Neural progenitor cell (in vitro differentiated cells): ENCODE data around the gene MYOG. TPM values are rescaled to one million over a fixed set of nuclear protein-coding genes. Genes with fewer than 3 reads are reported as not detected.
A peak's percentile ranks its signal among the peaks of the same experiment; 100 is the strongest.

Experiments
- DNase-seq: peaks from one replicate; pipeline ENCODE4 v3.0.0-alpha.2; 2016; ENCODE audit warnings: low spot score
- H2AFZ ChIP-seq: fragments of 200-600 bp; sonication (generic); replicated peaks from 2 replicates; pipeline ENCODE4 v1.6.1; 2016; ENCODE audit warnings: antibody characterized with exemption
- H3F3A ChIP-seq: fragments of 200-600 bp; sonication (generic); 2 replicates; pipeline ENCODE4 v1.6.1; 2016; ENCODE audit warnings: antibody characterized with exemption, low read depth
- H3K27ac ChIP-seq: fragments of 200-600 bp; sonication (generic); 2 replicates; pipeline ENCODE4 v1.5.1; 2016; ENCODE audit warnings: mild to moderate bottlenecking
- H3K27me3 ChIP-seq: fragments of 200-600 bp; sonication (generic); 2 replicates; pipeline ENCODE4 v1.6.1; 2016; ENCODE audit warnings: mild to moderate bottlenecking, moderate library complexity
- H3K36me3 ChIP-seq: fragments of 200-600 bp; sonication (generic); 2 replicates; pipeline ENCODE4 v1.5.1; 2016
- H3K4me1 ChIP-seq: fragments of 200-600 bp; sonication (generic); 2 replicates; pipeline ENCODE4 v1.6.1; 2016; ENCODE audit warnings: mixed run types
- H3K4me2 ChIP-seq: fragments of 200-600 bp; sonication (generic); 2 replicates; pipeline ENCODE4 v1.6.1; 2016
- H3K4me3 ChIP-seq: fragments of 200-600 bp; sonication (generic); 2 replicates; pipeline ENCODE4 v1.5.1; 2016
- H3K79me2 ChIP-seq: fragments of 200-600 bp; sonication (generic); 2 replicates; pipeline ENCODE4 v1.6.1; 2016; ENCODE audit warnings: low read depth
- H3K9ac ChIP-seq: fragments of 200-600 bp; sonication (generic); 2 replicates; pipeline ENCODE4 v1.6.1; 2016
- H3K9me3 ChIP-seq: fragments of 200-600 bp; sonication (generic); 2 replicates; pipeline ENCODE4 v1.5.1; 2016; ENCODE audit warnings: low read depth
- H4K20me1 ChIP-seq: fragments of 200-600 bp; sonication (generic); 2 replicates; pipeline ENCODE4 v1.6.1; 2016; ENCODE audit warnings: low read depth
- H3K27ac Mint-ChIP-seq: 3 replicates; pipeline ENCODE4 v1.8.0; 2021; ENCODE audit warnings: mixed read lengths
- H3K27me3 Mint-ChIP-seq: 2 replicates; pipeline ENCODE4 v1.8.0; 2022; ENCODE audit warnings: low read depth, mild to moderate bottlenecking, inconsistent platforms, moderate library complexity, mixed read lengths; ENCODE audit not compliant: insufficient read depth
- H3K36me3 Mint-ChIP-seq: 3 replicates; pipeline ENCODE4 v1.8.0; 2021; ENCODE audit warnings: mixed read lengths
- H3K4me1 Mint-ChIP-seq: 3 replicates; pipeline ENCODE4 v1.8.0; 2021; ENCODE audit warnings: mixed read lengths
- H3K4me3 Mint-ChIP-seq: 3 replicates; pipeline ENCODE4 v1.8.0; 2021; ENCODE audit warnings: mild to moderate bottlenecking, moderate library complexity, mixed read lengths
- H3K9me3 Mint-ChIP-seq: 3 replicates; pipeline ENCODE4 v1.8.0; 2020; ENCODE audit warnings: mixed read lengths
- EZH2 ChIP-seq: fragments of 200-600 bp; sonication (generic); IDR thresholded peaks from 2 replicates; pipeline ENCODE4 v1.6.1; 2017; ENCODE audit warnings: antibody characterized with exemption, mild to moderate bottlenecking, moderate library complexity
- EZH2phosphoT487 ChIP-seq: fragments of 200-600 bp; sonication (generic); IDR thresholded peaks from 2 replicates; pipeline ENCODE4 v1.6.1; 2017; ENCODE audit warnings: antibody characterized with exemption
- total RNA-seq: library from RNA; depleted of rRNA; stranded (reverse); fragments of >200 nt; gene quantifications from 2 replicates; pipeline ENCODE4 v1.2.3, GENCODE V29; 2015; ENCODE audit warnings: low replicate concordance
- TF ChIP-seq, protein P1 (sequence below): fragments of 200-600 bp; sonication (generic); IDR thresholded peaks from 2 replicates; pipeline ENCODE4 v1.5.1; 2017; ENCODE audit warnings: antibody characterized with exemption, mild to moderate bottlenecking

MYOG gene
- total RNA-seq, 1 donor from 2014 or later, result not detected

DNA sequence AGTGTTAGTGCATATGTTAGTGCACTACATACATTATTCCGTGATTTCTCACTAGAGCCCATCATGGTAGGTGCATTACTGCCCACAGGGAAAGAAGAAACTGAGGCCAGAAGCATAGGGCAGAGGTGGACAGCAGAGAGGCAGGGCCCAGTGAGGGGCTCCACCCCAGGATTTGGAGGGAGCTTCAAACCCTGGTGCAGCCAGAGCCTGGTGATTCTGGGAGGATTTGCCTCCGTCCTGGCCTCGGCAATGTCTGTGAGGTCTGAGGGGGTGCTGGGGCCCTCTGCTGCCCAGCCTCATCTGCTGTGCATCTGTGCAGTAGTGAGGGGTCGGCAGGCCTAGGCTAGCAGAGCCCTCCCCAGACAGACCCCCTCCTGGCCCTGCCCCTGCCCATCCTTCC lies 36.7 kb downstream of the MYOG start:
- Mint-ChIP-seq H3K4me1 (peaks cover 35% of the 10 kb centered on the region), H3K4me3 (no peak overlapping the region), H3K36me3 (peaks cover 19% of the 10 kb centered on the region), H3K27ac (no peak overlapping the region), H3K27me3 (peaks cover 5% of the 10 kb centered on the region), H3K9me3 (no peaks in the 10 kb centered on the region)
- H3K9ac ChIP-seq, result no peak overlapping the region
- H4K20me1 ChIP-seq, result no peaks in the 10 kb centered on the region
- no peak for DNase-seq
- no peaks in the 10 kb centered on the region for H3K9me3 ChIP-seq
- no peaks in the 10 kb centered on the region for H3K79me2 ChIP-seq
- H2AFZ ChIP-seq, result no peak overlapping the region
- H3K4me2 ChIP-seq, result no peak overlapping the region
- no peak for TF ChIP-seq EZH2phosphoT487
- TF ChIP-seq EZH2, result no peak
- TF ChIP-seq, protein P1, sequence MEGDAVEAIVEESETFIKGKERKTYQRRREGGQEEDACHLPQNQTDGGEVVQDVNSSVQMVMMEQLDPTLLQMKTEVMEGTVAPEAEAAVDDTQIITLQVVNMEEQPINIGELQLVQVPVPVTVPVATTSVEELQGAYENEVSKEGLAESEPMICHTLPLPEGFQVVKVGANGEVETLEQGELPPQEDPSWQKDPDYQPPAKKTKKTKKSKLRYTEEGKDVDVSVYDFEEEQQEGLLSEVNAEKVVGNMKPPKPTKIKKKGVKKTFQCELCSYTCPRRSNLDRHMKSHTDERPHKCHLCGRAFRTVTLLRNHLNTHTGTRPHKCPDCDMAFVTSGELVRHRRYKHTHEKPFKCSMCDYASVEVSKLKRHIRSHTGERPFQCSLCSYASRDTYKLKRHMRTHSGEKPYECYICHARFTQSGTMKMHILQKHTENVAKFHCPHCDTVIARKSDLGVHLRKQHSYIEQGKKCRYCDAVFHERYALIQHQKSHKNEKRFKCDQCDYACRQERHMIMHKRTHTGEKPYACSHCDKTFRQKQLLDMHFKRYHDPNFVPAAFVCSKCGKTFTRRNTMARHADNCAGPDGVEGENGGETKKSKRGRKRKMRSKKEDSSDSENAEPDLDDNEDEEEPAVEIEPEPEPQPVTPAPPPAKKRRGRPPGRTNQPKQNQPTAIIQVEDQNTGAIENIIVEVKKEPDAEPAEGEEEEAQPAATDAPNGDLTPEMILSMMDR, result no peak
- no peak overlapping the region for H3K4me3 ChIP-seq
- H3F3A ChIP-seq, result no peaks in the 10 kb centered on the region
- H3K27ac ChIP-seq, result no peak overlapping the region
- H3K36me3 ChIP-seq, result no peaks in the 10 kb centered on the region
- peaks cover 13% of the 10 kb centered on the region for H3K4me1 ChIP-seq
- H3K27me3 ChIP-seq, result no peaks in the 10 kb centered on the region

- H3K9me3 Mint-ChIP-seq, result no peaks in the 10 kb centered on the region
- H3K36me3 ChIP-seq, result no peaks in the 10 kb centered on the region
- H3K27ac Mint-ChIP-seq, result no peak overlapping the region
Measured at GRCh38 chr1:203048555-203049051, 37.2 kb downstream of the MYOG start.

DNA sequence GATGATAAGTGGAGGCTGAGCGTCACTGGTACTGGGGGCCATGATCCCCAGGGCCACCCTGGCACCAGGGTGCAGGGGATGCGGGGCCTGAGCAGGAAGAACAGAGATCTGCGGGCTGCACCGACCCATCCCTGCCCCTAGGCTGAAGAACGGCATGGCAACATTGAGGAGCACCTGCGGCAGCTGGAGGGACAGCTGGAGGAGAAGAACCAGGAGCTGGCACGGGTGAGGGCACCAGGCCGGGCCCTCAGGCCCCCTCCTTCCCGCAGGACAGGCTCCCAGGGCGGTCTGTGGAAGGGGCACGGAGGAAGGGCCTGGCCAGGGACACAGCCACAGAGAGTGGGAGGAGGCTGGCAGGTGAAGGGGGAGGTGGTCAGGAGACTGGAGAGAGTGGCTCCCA lies 37.7 kb downstream of the MYOG start:
- Histone ChIP-seq H3F3A (no peaks in the 10 kb centered on the region), H3K36me3 (no peaks in the 10 kb centered on the region), H3K4me1 (peaks cover 6% of the 10 kb centered on the region), H3K9me3 (no peaks in the 10 kb centered on the region), H2AFZ (no peak overlapping the region), H3K4me3 (no peak overlapping the region), H3K27ac (no peak overlapping the region), H3K9ac (no peak overlapping the region), H3K4me2 (no peak overlapping the region), H3K79me2 (no peaks in the 10 kb centered on the region), H4K20me1 (no peaks in the 10 kb centered on the region), H3K27me3 (no peaks in the 10 kb centered on the region)
- H3K4me3 Mint-ChIP-seq, result peak overlapping the region; percentile 19
- H3K27ac Mint-ChIP-seq, result peak overlapping the region; percentile 51
- DNase-seq, result no peak
- peaks cover 35% of the 10 kb centered on the region for H3K4me1 Mint-ChIP-seq
- peaks cover 5% of the 10 kb centered on the region for H3K27me3 Mint-ChIP-seq
- H3K9me3 Mint-ChIP-seq, result no peaks in the 10 kb centered on the region
- TF ChIP-seq EZH2phosphoT487 (no peak), EZH2 (no peak)
- TF ChIP-seq, protein P1, result peak; percentile 3
- H3K36me3 Mint-ChIP-seq, result peaks cover 22% of the 10 kb centered on the region

More at GRCh38 chr1:203048555-203049051, 37.2 kb downstream of the MYOG start:
- Histone ChIP-seq H3K27me3 (no peaks in the 10 kb centered on the region), H3K4me1 (peaks cover 8% of the 10 kb centered on the region), H4K20me1 (no peaks in the 10 kb centered on the region), H3K27ac (no peak overlapping the region), H3K79me2 (no peaks in the 10 kb centered on the region), H2AFZ (no peak overlapping the region), H3K4me2 (no peak overlapping the region), H3K4me3 (no peak overlapping the region), H3F3A (no peaks in the 10 kb centered on the region), H3K9ac (no peak overlapping the region), H3K9me3 (no peaks in the 10 kb centered on the region)
- TF ChIP-seq, protein P1, result peak; percentile 44
- TF ChIP-seq EZH2 (no peak), EZH2phosphoT487 (no peak)
- Mint-ChIP-seq H3K4me3 (no peak overlapping the region), H3K4me1 (peaks cover 35% of the 10 kb centered on the region), H3K36me3 (peaks cover 19% of the 10 kb centered on the region), H3K27me3 (peaks cover 5% of the 10 kb centered on the region)
- peak; percentile 81 for DNase-seq
